Right renal cortex interstitium (tissue), 3 donors: ENCODE results near the gene SPDYE2. TPM values are rescaled to one million over a fixed set of nuclear protein-coding genes. Genes with fewer than 3 reads are reported as not detected.
"Not testable (repeated sequence)": the region's sequence is repeated elsewhere in the genome, so short reads cannot be mapped to it uniquely, and the experiment has no call there.

Source experiments
- DNase-seq, 3 donors: peaks; one replicate each; pipeline ENCODE4 v3.0.0-alpha.2; 2013; ENCODE audit warnings: low read depth in 3 of 3, low spot score in 2 of 3
- polyA plus RNA-seq, 3 donors: library from polyadenylated mRNA; unstranded; fragments of 120-200 nt; gene quantifications; one replicate each; pipeline ENCODE4 v1.2.1, GENCODE V29; 2013; ENCODE audit not compliant: insufficient read length in 3 of 3

The SPDYE2 gene
- polyA plus RNA-seq, 3 donors: 0.58 to 1.9 (median 1.1) TPM

DNA sequence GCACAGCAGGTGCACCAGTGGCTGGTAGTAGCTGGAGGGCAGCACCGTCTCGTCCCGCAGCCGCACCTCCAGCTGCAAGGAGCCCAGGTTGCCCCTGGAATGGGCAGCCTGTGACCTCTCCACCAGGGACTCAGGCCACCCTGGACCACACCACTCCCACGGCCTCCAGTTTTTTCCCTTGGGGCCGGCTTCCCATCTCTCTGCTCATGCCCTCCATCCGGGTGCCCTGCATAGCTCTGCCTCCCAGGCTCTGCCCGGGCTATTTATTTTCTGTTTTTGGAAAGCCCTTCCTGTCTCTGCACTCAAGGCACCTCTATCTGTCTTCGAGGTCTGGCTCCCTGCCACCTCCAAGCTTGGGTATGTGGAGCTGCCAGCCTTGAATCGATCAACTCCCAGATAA lies 45.0 kb downstream of the SPDYE2 start:
- DNase-seq: not testable (repeated sequence)

DNA sequence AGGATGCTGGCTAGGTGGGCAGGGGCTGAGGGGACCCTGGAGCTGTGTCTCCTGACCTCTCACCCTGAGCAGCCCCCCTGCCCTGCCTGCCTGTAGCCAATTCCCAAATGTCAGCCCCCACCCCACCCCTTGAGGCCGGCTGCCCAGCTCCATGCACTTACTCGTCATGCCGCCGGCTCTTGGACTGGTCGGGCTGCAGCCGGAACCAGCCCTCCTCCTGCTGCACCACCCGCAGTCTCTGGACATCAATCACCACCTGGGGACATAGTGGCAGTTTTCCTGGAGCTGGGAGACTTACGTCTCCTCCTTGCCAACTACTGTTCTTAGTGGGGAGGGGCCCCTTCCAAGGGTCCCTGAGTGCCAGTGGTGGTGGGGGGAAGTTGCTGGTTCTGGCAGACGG lies 48.7 kb downstream of the SPDYE2 start:
- DNase-seq: not testable (repeated sequence)

GRCh38 chr7:102602317-102602716 lies 51.3 kb downstream of the SPDYE2 start:
- DNase-seq: not testable (repeated sequence)

DNA sequence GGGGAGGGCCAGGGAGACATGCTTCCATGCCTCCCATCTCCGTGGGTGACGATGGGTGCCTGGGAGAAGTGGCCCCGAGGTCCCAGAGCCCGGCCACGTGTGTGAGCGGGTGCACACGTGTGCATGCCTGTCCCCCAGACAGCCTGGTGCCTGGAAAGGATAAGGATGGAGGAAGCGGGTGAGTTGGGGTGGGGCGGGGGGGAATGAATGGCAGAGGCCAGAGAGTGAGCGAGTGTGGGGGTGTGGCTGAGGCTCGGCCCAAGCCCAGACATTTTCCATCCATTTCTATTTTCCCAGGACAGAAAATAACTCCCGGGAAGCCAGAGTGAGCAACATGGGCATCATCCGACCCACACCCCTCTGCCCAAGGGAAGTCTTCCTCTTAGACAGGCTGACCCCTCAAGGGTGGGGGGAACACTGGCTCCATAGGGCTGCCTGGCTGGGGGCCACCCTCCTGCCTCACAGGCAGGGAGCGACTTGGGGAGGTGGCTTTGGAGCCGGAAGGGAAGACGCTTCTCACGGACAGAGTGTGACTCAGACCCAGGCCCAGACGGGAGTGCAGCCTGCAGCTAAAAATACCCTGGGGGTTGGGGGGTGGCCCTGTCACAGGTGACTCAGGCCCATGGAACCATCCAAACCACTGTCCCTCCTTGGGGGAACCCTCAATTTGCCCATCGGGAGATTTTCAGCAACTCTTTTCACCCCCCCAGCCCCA lies 53.6 kb downstream of the SPDYE2 start:
- not testable (repeated sequence) for DNase-seq

DNA sequence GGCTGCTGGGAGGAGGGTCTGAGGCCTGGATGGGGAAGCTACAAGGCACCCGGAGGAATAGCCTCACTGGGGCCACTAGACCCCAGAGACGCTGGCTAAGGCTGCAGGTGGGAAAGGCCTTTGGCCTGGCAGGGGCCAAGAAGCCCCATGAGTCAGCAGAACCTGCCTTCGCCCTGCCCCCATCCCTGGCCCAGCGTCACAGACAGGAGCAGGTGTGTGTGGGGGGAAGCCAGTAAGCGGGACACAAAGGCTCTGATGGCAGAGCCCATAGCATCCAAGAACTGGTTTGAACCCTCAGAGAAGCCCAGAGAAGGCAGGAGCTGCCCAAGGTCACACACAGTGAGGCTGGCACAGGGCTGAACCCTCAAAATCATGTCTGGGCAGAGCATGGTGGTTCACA lies 55.8 kb downstream of the SPDYE2 start:
- not testable (repeated sequence) for DNase-seq

GRCh38 chr7:102609734-102610133 lies 58.7 kb downstream of the SPDYE2 start:
- DNase-seq: not testable (repeated sequence)

- not testable (repeated sequence) for DNase-seq
Observed at GRCh38 chr7:102610441-102610840, 59.4 kb downstream of the SPDYE2 start.

DNA sequence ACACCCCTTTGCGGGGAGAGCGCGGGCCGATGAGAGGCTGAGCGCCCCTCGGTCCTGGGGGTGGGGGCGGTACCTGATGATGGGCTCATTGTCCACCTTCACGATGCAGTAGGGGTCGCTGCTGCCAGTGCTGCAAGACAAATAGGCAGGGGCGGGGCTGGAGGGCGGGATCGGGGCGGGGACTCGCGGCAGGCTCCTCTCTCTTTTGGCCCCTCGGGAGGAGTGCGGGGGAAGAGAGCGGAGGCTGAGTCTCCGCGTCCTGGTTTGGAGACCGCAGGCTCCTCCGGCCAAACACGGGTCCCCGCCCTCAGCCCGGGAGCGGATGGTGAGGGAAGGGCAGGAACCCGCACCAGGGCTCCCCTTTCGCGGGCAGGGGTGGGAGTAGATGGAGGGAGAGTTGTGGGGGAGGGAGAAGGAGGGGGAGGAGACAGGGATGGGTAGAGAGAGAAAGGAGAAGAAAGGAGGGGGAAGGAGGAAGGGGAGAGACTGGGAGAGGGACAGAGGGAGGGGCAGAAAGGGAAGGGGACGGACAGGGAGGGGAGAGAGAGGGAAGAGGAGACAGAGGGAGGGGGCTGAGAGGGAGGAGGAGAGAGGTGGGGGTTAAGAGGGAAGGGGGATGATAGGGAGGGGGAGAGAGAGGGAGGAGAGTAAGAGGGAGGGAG lies 60.1 kb downstream of the SPDYE2 start:
- DNase-seq: not testable (repeated sequence)

DNA sequence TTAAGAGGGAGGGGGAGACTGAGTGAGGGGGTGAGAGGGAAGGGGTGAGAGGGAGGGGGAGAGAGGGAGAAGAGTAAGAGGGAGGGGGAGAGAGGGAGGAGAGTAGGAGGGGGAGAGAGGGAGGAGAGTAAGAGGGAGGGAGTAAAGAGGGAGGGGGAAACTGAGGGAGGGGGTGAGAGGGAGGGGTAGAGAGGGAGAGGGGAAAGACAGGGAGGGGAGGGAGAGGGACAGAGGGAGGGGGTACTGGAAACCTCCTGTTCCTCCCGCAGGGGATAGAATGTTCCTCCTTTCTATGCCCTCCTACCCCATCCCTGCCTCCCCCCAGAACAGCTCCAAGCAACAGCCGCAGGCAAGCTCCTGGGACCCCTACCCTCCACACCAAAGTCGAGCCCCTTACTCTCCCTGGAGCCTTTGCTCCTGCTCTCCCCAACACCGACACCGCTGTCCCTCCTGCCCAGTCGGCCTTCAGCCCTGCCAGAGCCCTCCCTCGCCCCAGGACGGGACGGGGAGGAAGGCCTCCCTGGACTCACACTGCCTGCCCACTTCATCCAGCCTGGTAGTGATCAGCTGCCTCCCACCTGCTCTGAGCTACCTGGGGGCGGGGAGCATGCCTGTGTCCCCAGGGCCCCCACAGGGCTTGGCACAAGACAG lies 60.8 kb downstream of the SPDYE2 start:
- not testable (repeated sequence) for DNase-seq

Other genes starting within 250 kb of the SPDYE2 start
- gene SPDYE6, start 194.8 kb upstream of the SPDYE2 start, polyA plus RNA-seq: 1 to 10 TPM; 1.3 to 2.4 (median 2.2) TPM
- gene PRKRIP1, start 154.9 kb upstream of the SPDYE2 start, polyA plus RNA-seq: 10 to 100 TPM; 27.8 to 33.7 (median 28.7) TPM
- gene ORAI2, start 117.7 kb upstream of the SPDYE2 start, polyA plus RNA-seq: 10 to 100 TPM; 14.9 to 19.4 (median 17.8) TPM
- 10 to 100 TPM in 1 of 3 donors, 1 to 10 TPM in 2; 9.7 to 12.3 (median 9.7) TPM for gene ALKBH4, start 86.4 kb upstream of the SPDYE2 start, polyA plus RNA-seq
- gene LRWD1, start 86.2 kb upstream of the SPDYE2 start, polyA plus RNA-seq: 10 to 100 TPM; 15.5 to 17.5 (median 16.7) TPM
- gene POLR2J, start 72.3 kb upstream of the SPDYE2 start, polyA plus RNA-seq: 10 to 100 TPM; 25.4 to 28.1 (median 25.6) TPM
- 10 to 100 TPM in 1 of 3 donors, 1 to 10 TPM in 2; 5.4 to 11.7 (median 6.6) TPM for gene RASA4B, start 33.4 kb upstream of the SPDYE2 start, polyA plus RNA-seq
- gene UPK3BL2, start 7.5 kb upstream of the SPDYE2 start, polyA plus RNA-seq: 1 to 10 TPM; 4.4 to 5.0 (median 4.4) TPM
- 10 to 100 TPM; 63.2 to 98.1 (median 98.0) TPM for gene POLR2J3, start 21.4 kb downstream of the SPDYE2 start, polyA plus RNA-seq
- gene RASA4, start 65.5 kb downstream of the SPDYE2 start, polyA plus RNA-seq: 10 to 100 TPM; 23.2 to 29.2 (median 25.9) TPM
- gene UPK3BL1, start 91.6 kb downstream of the SPDYE2 start, polyA plus RNA-seq: 10 to 100 TPM in 1 of 3 donors, 1 to 10 TPM in 2; 5.8 to 11.4 (median 9.9) TPM
- gene SPDYE2B, start 99.1 kb downstream of the SPDYE2 start, polyA plus RNA-seq: 1 to 10 TPM in 1 of 3 donors, under 1 TPM in 2; 0.58 to 1.4 (median 0.76) TPM
- gene POLR2J2, start 120.4 kb downstream of the SPDYE2 start, polyA plus RNA-seq: 1 to 10 TPM in 2 of 3 donors, under 1 TPM in 1; 0.97 to 2.7 (median 1.1) TPM
- 10 to 100 TPM in 2 of 3 donors, 1 to 10 TPM in 1; 9.9 to 12.2 (median 12.1) TPM for gene FAM185A, start 197.8 kb downstream of the SPDYE2 start, polyA plus RNA-seq